Mononuclear cell (primary cell): ENCODE results near the gene NPHP1. TPM values are rescaled to one million over a fixed set of nuclear protein-coding genes. Genes with fewer than 3 reads are reported as not detected.
"Not testable (repeated sequence)": the region's sequence is repeated elsewhere in the genome, so short reads cannot be mapped to it uniquely, and the experiment has no call there.

Source experiments
- H3K27me3 ChIP-seq: 2 replicates; pipeline ENCODE4 v1.6.0; 2011; ENCODE audit warnings: low read length, control low read depth; ENCODE audit not compliant: insufficient read depth
- H3K4me1 ChIP-seq: 2 replicates; pipeline ENCODE4 v1.5.1; 2011; ENCODE audit warnings: mild to moderate bottlenecking, low read length, control low read depth; ENCODE audit not compliant: insufficient read depth
- H3K4me3 ChIP-seq: 2 replicates; pipeline ENCODE4 v1.5.1; 2011; ENCODE audit warnings: mild to moderate bottlenecking, low read length, moderate library complexity
- H3K9me3 ChIP-seq: 2 replicates; pipeline ENCODE4 v1.5.1; 2011; ENCODE audit warnings: low read depth, mild to moderate bottlenecking, control low read depth, low read length
- total RNA-seq: library from RNA; depleted of rRNA; stranded (reverse); fragments of >200 nt; gene quantifications from one replicate; pipeline ENCODE4 v1.2.3, GENCODE V29; 2012

NPHP1 gene
- total RNA-seq, 1 donor: 0.52 TPM

- Histone ChIP-seq H3K4me1 (peaks cover 5% of the 10 kb centered on the region), H3K4me3 (no peak overlapping the region), H3K27me3 (peaks cover 2% of the 10 kb centered on the region), H3K9me3 (no peaks in the 10 kb centered on the region)
These were observed 99.0 kb downstream of the NPHP1 start for GRCh38 chr2:110105608-110106467.

GRCh38 chr2:110105183-110105582, 99.6 kb downstream of the NPHP1 start:
- peaks cover 6% of the 10 kb centered on the region for H3K4me1 ChIP-seq
- H3K9me3 ChIP-seq: no peaks in the 10 kb centered on the region
- H3K4me3 ChIP-seq: no peak overlapping the region
- peaks cover 2% of the 10 kb centered on the region for H3K27me3 ChIP-seq

- Histone ChIP-seq H3K9me3 (no peaks in the 10 kb centered on the region), H3K27me3 (peaks cover 2% of the 10 kb centered on the region), H3K4me1 (peaks cover 6% of the 10 kb centered on the region), H3K4me3 (no peak overlapping the region)
These were observed 100.6 kb downstream of the NPHP1 start for GRCh38 chr2:110104025-110104771.

- Histone ChIP-seq H3K27me3 (no peaks in the 10 kb centered on the region), H3K4me1 (peaks cover 6% of the 10 kb centered on the region), H3K4me3 (no peak overlapping the region), H3K9me3 (no peaks in the 10 kb centered on the region)
These were observed 101.5 kb downstream of the NPHP1 start for GRCh38 chr2:110103061-110103961.

- Histone ChIP-seq H3K4me3 (no peak overlapping the region), H3K4me1 (peaks cover 6% of the 10 kb centered on the region), H3K9me3 (no peaks in the 10 kb centered on the region), H3K27me3 (no peaks in the 10 kb centered on the region)
These were observed 102.7 kb downstream of the NPHP1 start for GRCh38 chr2:110101901-110102803.

- Histone ChIP-seq H3K4me3 (no peak overlapping the region), H3K27me3 (no peaks in the 10 kb centered on the region), H3K4me1 (peaks cover 6% of the 10 kb centered on the region), H3K9me3 (no peaks in the 10 kb centered on the region)
These were observed 103.5 kb downstream of the NPHP1 start for GRCh38 chr2:110101280-110101844.

GRCh38 chr2:110100880-110101279, 103.9 kb downstream of the NPHP1 start:
- not testable (repeated sequence) for H3K4me1 ChIP-seq, H3K4me3 ChIP-seq

GRCh38 chr2:110100480-110100879, 104.3 kb downstream of the NPHP1 start:
- H3K9me3 ChIP-seq: no peaks in the 10 kb centered on the region
- peaks cover 6% of the 10 kb centered on the region for H3K4me1 ChIP-seq
- no peak overlapping the region for H3K4me3 ChIP-seq
- H3K27me3 ChIP-seq: no peaks in the 10 kb centered on the region

More at GRCh38 chr2:110100880-110101279, 103.9 kb downstream of the NPHP1 start:
- not testable (repeated sequence) for H3K9me3 ChIP-seq, H3K27me3 ChIP-seq

GRCh38 chr2:110099471-110100225, 105.2 kb downstream of the NPHP1 start:
- Histone ChIP-seq H3K9me3 (no peaks in the 10 kb centered on the region), H3K4me3 (no peak overlapping the region), H3K4me1 (peaks cover 6% of the 10 kb centered on the region), H3K27me3 (no peaks in the 10 kb centered on the region)

- H3K9me3 ChIP-seq: no peaks in the 10 kb centered on the region
- H3K27me3 ChIP-seq: no peaks in the 10 kb centered on the region
- H3K4me3 ChIP-seq: no peak overlapping the region
- peaks cover 6% of the 10 kb centered on the region for H3K4me1 ChIP-seq
These were observed 105.8 kb downstream of the NPHP1 start for GRCh38 chr2:110099038-110099425.

GRCh38 chr2:110097506-110098220, 107.2 kb downstream of the NPHP1 start:
- peaks cover 6% of the 10 kb centered on the region for H3K4me1 ChIP-seq
- H3K27me3 ChIP-seq: no peaks in the 10 kb centered on the region
- no peak overlapping the region for H3K4me3 ChIP-seq
- H3K9me3 ChIP-seq: no peaks in the 10 kb centered on the region

GRCh38 chr2:110095994-110096633, 108.7 kb downstream of the NPHP1 start:
- H3K27me3 ChIP-seq: no peaks in the 10 kb centered on the region
- H3K9me3 ChIP-seq: no peaks in the 10 kb centered on the region
- H3K4me1 ChIP-seq: peaks cover 4% of the 10 kb centered on the region
- no peak overlapping the region for H3K4me3 ChIP-seq
